ENCODE measurements around the gene STYK1. TPM values are rescaled to one million over a fixed set of nuclear protein-coding genes. Genes with fewer than 3 reads are reported as not detected.

Gene STYK1
- total RNA-seq, 1 donor from 2014 or later: 11.4 TPM

DNA sequence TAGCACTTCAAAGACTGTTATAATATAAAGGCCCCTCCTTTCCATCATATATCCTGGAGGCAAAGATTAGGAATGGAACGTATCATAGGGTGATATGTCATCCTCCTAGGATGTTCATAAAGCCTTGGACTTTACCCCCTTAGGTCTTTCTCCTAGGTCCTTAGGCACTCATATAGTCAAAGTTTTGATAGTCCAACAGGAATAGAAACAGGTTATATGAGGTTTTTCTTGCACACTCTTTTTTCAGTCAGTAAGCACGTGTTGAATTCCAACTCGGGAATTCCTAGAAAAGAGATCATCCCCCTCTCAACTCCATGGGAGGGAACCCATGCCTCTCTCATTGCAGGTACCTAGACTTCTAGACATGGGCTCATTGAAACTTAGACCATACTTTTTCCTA lies 40.3 kb downstream of the STYK1 start:
- Mint-ChIP-seq H3K4me3 (ENCODE audit: unreplicated experiment) (no peak overlapping the region), H3K27ac (ENCODE audit: unreplicated experiment) (no peak overlapping the region), H3K9me3 (ENCODE audit: unreplicated experiment) (no peaks in the 10 kb centered on the region), H3K4me1 (ENCODE audit: unreplicated experiment) (peaks cover 12% of the 10 kb centered on the region), H3K36me3 (ENCODE audit: low read depth, unreplicated experiment) (peaks cover 19% of the 10 kb centered on the region), H3K27me3 (ENCODE audit: unreplicated experiment) (no peaks in the 10 kb centered on the region)
- TF ChIP-seq, protein P1, sequence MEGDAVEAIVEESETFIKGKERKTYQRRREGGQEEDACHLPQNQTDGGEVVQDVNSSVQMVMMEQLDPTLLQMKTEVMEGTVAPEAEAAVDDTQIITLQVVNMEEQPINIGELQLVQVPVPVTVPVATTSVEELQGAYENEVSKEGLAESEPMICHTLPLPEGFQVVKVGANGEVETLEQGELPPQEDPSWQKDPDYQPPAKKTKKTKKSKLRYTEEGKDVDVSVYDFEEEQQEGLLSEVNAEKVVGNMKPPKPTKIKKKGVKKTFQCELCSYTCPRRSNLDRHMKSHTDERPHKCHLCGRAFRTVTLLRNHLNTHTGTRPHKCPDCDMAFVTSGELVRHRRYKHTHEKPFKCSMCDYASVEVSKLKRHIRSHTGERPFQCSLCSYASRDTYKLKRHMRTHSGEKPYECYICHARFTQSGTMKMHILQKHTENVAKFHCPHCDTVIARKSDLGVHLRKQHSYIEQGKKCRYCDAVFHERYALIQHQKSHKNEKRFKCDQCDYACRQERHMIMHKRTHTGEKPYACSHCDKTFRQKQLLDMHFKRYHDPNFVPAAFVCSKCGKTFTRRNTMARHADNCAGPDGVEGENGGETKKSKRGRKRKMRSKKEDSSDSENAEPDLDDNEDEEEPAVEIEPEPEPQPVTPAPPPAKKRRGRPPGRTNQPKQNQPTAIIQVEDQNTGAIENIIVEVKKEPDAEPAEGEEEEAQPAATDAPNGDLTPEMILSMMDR (IDR thresholded peaks at IDR 0.05; ENCODE audit: unreplicated experiment): no peak
- no peak for DNase-seq (ENCODE audit: low spot score)

DNA sequence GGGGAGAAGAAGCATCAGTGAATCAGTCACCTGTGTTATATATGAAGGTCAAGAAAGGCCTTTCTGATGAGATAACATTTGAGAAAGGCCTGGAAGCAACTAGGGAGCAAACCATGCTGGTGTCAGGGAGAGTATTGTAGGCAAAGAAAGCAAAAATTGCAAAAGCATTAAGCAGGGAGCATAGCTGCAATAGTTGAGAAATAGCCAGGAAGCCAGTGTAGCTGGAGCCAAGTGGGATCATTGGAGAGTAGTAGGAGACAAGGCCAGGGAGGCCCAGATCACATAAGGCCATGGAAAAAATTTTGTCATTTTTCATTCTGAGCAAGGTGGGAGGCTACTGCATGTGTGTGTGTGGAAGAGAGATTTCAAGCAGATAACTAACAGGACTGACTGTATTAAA lies 41.6 kb downstream of the STYK1 start:
- no peaks in the 10 kb centered on the region for H3K9me3 Mint-ChIP-seq (ENCODE audit: unreplicated experiment)
- H3K36me3 Mint-ChIP-seq (ENCODE audit: low read depth, unreplicated experiment): peaks cover 23% of the 10 kb centered on the region
- TF ChIP-seq, protein P1 (IDR thresholded peaks at IDR 0.05; ENCODE audit: unreplicated experiment): no peak
- H3K27ac Mint-ChIP-seq (ENCODE audit: unreplicated experiment): no peak overlapping the region
- DNase-seq (ENCODE audit: low spot score): no peak
- H3K4me1 Mint-ChIP-seq (ENCODE audit: unreplicated experiment): peaks cover 12% of the 10 kb centered on the region
- H3K4me3 Mint-ChIP-seq (ENCODE audit: unreplicated experiment): no peak overlapping the region
- H3K27me3 Mint-ChIP-seq (ENCODE audit: unreplicated experiment): no peaks in the 10 kb centered on the region

DNA sequence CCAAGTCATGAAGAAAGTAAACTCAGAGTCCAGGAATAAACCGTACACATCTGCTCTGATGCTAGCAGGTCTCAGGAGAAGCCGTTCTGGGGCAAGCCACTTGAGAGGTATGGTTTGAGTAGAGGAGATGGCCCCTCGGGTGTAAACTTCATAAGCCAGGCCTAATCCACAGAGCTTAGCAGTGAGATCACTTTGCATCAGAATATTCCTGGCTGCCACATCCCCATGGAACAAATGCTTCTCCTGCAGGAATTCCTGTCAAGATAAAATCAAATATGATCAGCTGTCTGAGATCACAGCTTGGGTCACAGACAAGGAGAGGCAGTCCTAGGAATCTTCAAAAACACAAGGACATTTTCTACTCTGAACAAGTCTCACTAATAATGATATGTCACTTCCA lies 49.2 kb downstream of the STYK1 start:
- no peak for DNase-seq (ENCODE audit: low spot score)
- H3K4me3 Mint-ChIP-seq (ENCODE audit: unreplicated experiment): no peak overlapping the region
- no peaks in the 10 kb centered on the region for H3K9me3 Mint-ChIP-seq (ENCODE audit: unreplicated experiment)
- no peaks in the 10 kb centered on the region for H3K27me3 Mint-ChIP-seq (ENCODE audit: unreplicated experiment)
- no peak overlapping the region for H3K27ac Mint-ChIP-seq (ENCODE audit: unreplicated experiment)
- H3K4me1 Mint-ChIP-seq (ENCODE audit: unreplicated experiment): no peaks in the 10 kb centered on the region
- H3K36me3 Mint-ChIP-seq (ENCODE audit: low read depth, unreplicated experiment): peaks cover 7% of the 10 kb centered on the region
- TF ChIP-seq, protein P1 (IDR thresholded peaks at IDR 0.05; ENCODE audit: unreplicated experiment): no peak

DNA sequence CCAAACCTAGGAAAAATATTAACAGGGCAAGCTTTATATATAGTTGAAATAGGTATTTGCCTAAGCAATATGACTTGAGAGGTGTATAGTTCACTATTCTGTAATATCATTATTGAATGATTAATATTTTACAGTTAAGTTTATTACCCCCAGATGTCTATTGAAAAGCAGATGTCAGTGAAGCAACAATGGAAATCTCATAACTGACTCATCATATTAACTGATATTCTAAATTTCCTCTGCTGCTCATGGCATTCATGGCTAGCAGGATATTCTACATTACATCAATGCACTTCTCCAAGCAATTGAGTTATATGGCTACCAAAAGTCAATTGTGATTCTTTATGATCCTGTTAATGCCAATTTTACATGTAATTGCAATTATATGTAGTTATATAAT lies 50.7 kb downstream of the STYK1 start:
- Mint-ChIP-seq H3K4me1 (ENCODE audit: unreplicated experiment) (no peaks in the 10 kb centered on the region), H3K27me3 (ENCODE audit: unreplicated experiment) (no peaks in the 10 kb centered on the region), H3K36me3 (ENCODE audit: low read depth, unreplicated experiment) (peaks cover 4% of the 10 kb centered on the region), H3K4me3 (ENCODE audit: unreplicated experiment) (no peak overlapping the region), H3K27ac (ENCODE audit: unreplicated experiment) (no peak overlapping the region), H3K9me3 (ENCODE audit: unreplicated experiment) (no peaks in the 10 kb centered on the region)
- TF ChIP-seq, protein P1 (IDR thresholded peaks at IDR 0.05; ENCODE audit: unreplicated experiment): no peak
- no peak for DNase-seq (ENCODE audit: low spot score)

DNA sequence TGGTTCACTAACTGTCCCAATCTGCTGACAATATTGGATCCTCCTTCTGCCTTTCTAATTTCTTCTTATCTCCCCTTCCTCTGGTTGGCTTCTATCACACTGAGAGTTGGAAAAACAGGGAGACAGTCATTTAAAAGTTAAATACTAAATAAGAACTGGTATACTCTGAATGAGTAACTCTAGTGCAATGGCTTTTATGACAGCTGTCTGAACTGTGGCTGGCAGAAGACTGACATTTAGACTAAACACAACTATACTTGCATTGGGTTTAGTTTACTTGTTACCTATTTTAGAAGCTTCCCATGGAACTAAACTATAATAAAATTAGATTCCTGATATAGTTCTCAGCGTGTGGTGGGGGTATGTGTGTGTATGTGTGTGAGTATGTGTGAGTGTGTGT lies 52.6 kb downstream of the STYK1 start:
- Mint-ChIP-seq H3K4me1 (ENCODE audit: unreplicated experiment) (no peaks in the 10 kb centered on the region), H3K27me3 (ENCODE audit: unreplicated experiment) (no peaks in the 10 kb centered on the region), H3K9me3 (ENCODE audit: unreplicated experiment) (no peaks in the 10 kb centered on the region), H3K27ac (ENCODE audit: unreplicated experiment) (no peak overlapping the region), H3K36me3 (ENCODE audit: low read depth, unreplicated experiment) (no peaks in the 10 kb centered on the region), H3K4me3 (ENCODE audit: unreplicated experiment) (no peak overlapping the region)
- TF ChIP-seq, protein P1 (IDR thresholded peaks at IDR 0.05; ENCODE audit: unreplicated experiment): no peak
- DNase-seq (ENCODE audit: low spot score): no peak

Measured in endothelial cell (in vitro differentiated cells).